GM19099 (cell line): ENCODE data around the gene MB21D2.

Experiments
- POLR2A ChIP-seq: IDR thresholded peaks from 3 replicates; pipeline ENCODE4 v1.6.1; 2011; ENCODE audit warnings: low read depth; ENCODE audit not compliant: insufficient read length; ENCODE audit errors: extremely low read depth

The MB21D2 gene

GRCh38 chr3:192842138-192842537 is 75.5 kb downstream of the MB21D2 start:
- TF ChIP-seq POLR2A, result no peak

DNA sequence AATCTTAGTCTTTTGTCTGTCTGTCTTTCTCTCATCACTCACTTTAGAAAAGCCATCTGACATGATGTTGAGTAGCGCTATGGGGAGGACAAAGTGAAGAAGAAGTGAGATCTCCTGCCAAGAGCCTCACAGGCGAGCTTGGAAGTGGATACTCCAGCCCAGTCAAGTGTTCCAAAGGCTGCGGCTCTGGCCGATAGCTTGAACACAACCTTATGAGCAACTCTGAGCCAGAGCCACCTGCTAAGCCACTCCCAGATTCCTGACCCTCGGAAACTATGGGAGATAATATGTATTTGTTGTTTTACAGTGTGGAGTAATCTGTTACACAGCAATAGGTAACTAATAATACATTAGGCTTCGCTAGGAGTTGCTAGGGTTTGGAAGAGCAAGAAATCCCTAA is 76.2 kb downstream of the MB21D2 start:
- TF ChIP-seq POLR2A, result no peak

GRCh38 chr3:192840143-192840836 is 77.4 kb downstream of the MB21D2 start:
- TF ChIP-seq POLR2A, result no peak

DNA sequence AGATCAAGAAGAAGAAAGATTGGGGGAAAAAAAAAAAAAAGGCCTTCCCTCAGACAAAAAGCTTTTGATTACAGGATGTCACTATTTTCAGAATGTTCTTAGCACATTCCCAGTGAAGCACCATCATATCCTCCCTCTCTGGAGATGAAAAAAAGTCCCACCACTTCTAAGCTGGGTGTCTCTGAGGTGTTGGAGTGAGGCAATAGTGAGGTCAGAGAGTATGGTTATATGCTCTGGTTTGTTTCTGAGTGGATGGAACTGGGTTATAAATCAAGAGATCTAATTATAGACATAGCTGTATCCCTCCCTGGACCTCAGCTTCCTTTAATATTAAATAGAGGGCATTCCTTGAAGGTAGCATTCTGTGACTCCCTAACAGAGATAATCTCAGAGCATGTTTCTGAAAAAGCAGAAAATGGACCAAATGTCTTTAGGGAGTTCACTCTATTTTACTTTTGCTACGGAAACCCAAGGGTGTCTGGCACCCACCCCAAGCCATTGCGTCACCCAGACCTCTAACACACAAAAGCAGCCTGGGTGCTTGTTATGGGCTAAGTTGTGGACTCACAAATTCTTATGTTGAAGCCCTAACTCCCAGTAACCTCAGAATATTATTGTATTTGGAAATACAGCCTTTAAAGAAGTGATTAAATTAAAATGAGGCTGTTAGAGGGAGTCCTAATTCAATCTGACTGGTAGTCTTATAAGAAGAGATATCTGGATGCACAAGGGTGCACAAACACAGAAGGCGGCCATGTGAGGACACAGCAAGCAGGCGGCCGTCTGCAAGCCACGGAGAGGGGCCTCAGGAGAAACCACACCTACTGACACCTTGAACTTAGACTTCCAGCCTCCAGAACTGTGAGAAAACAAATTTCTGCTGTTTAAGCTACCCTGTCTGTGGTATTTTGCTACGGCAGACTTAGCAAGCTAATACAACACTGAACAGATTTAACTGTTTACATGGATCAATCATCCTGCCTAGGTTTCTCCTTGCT is 81.5 kb downstream of the MB21D2 start:
- TF ChIP-seq POLR2A, result no peak

DNA sequence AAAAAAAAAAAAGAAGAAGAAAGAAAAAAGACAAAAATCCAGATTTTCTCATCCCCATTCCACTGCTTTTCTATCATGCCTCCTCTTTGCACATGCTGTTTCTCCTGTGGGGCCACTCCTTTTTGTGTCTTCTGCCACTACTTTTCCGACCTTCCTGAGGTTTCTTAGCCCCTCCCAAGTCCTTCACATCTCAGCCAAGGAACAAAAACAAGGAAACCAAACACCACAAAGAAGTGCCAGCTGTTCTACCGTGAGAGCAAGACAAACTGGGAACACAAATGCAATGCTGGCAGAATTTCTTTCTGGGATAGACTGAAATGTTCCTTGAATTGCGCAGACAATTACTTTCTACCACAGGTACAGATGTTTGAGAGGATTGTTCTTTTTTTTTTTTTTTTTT is 83.2 kb downstream of the MB21D2 start:
- TF ChIP-seq POLR2A, result no peak

DNA sequence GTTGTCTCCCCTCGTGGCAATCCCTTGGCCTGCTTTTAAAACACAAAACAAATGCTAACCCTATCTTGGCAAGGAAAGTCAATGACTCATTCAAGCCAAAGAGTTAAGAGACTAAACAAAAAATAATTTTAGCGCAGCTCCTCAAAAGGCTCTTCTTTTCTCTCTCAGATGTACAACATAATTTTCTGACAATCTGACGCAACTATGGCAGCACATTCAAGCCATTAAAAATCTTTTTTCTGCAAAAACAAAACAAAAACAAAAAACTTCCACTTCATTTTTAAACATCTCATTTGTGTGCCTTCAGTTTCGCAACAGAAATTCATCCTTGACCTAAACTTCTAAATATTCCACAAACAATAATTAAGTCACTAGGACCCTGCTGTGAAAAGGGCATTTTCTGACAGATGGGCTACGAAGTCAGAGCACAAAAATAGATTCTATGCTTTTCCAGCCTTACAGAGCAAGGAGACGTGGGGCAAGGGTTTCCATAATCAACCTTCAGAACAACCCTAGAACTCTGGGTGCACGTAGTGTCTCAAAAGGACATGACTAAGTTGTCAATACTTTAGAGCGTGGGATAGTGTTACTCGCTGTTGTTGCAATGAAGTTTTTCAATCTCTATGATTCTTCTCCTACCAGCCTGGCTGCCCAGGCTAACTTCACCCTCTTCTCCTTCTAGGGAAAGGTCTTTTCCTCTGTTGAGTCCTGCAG is 84.3 kb downstream of the MB21D2 start:
- no peak for TF ChIP-seq POLR2A

DNA sequence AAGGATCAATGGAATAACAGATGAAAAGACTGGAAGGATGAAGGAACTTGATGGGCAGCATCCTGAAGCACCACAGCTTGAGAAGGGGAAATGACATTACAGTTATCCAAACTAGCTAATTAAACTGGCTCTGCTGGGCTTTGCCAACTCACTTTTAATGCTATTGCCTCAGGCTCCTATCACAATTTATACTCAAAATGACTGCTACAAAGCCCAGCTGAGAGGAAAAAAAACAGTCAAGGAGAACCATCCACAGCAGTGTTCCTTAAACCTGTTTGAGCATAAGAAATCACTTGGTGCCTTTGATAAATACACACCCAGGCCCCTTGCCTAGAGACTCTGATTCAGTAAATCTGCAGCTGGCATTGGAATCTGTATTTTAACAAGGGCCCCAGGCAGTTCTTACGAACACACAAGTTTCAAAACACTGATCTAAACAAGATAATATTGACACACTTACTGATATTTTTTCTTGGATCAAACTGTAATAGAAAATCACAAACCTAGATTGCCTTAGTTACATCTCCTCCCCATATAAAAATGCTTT is 85.8 kb downstream of the MB21D2 start:
- no peak for TF ChIP-seq POLR2A

DNA sequence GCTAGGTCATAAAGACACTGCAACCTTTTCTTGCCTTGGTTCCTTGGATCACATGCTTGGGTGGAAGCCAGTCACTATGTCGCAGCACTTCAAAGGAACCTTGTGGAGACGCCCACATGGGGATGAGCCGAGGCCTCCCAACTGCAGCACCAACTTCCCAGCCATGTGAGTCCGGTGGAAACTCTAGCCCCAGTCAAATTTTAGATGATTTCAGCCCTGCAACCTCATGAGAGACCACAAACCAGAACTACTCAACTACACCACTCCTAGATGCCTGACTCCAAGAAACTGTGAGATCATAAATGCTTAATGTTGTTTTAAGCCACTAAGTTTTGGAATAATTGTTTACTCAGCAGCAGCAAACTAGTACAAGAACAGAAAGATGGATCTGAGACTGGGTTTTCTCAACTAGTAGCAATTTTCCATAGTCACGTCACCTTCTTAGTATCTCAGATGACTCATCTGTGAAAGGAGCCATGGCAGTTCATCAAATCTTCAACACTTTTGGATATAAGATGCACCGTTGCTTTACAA is 86.5 kb downstream of the MB21D2 start:
- TF ChIP-seq POLR2A, result no peak

DNA sequence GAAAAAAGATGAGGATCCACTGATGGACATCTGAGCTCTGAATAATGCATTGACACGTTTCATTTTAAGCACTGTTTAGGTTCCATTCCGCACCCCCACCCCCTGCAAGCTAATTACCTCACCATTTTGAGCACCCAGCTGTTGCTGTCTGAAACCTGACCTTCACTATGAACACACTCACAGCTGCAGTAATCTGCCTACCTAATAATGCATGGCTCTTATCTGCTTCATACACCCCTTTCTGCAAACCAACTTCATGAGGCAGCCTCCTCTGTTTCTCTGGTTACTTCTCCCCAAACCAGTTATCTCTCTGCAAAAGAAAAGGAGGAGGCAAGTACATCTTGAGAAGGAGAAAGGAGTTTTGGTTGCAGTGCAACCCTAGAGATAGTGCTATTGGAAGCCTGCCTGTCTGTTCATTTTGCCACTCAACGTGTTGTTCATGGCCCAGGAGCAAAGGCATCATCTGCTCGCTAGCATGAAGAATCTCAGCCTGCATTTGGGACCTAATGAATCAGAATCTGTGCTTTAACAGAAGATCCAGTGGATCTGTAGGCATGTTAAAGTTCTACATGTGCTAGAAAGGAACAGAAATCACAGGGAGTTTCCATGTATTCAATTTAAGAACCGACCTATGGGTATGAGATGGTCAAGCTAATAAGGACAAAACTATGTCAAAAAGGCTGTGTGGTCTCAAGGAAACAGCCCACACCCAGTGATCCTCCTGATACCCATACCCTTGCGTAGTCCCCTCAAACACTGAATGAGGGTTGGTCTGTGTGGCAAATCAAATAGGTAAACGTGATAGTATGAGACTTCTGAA is 87.2 kb downstream of the MB21D2 start:
- no peak for TF ChIP-seq POLR2A

GRCh38 chr3:192827863-192828594 is 89.6 kb downstream of the MB21D2 start:
- TF ChIP-seq POLR2A, result no peak

GRCh38 chr3:192827208-192827607 is 90.4 kb downstream of the MB21D2 start:
- TF ChIP-seq POLR2A, result no peak

GRCh38 chr3:192826214-192827006 is 91.2 kb downstream of the MB21D2 start:
- TF ChIP-seq POLR2A, result no peak
